ENCODE measurements around the gene ARID3A.
A peak's percentile ranks its signal among the peaks of the same experiment; 100 is the strongest.

ARID3A gene

GRCh38 chr19:964761-965694 lies 39.2 kb downstream of the ARID3A start:
- DNase-seq: no peak

DNA sequence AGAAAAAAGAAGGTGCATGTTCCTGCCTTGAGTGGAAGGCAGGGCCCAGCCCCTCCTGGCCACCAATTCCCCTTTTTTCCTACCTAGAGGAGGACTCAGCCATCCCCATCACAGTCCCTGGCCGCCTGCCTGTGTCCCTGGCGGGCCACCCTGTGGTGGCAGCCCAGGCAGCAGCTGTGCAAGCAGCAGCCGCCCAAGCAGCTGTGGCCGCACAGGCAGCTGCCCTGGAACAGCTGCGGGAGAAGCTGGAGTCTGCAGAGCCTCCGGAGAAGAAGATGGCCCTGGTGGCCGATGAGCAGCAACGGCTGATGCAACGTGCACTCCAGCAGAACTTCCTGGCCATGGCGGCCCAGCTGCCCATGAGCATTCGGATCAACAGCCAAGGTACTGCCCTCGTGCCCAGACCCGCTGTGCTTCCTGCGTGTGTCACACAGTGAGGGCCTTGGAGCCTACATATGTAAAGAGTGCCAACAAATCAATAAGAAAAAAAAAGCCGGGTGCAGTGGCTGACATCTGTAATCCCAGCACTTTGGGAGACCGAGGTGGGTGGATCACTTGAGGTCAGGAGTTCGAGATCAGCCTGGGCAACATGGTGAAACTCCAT lies 40.8 kb downstream of the ARID3A start:
- DNase-seq: no peak

DNA sequence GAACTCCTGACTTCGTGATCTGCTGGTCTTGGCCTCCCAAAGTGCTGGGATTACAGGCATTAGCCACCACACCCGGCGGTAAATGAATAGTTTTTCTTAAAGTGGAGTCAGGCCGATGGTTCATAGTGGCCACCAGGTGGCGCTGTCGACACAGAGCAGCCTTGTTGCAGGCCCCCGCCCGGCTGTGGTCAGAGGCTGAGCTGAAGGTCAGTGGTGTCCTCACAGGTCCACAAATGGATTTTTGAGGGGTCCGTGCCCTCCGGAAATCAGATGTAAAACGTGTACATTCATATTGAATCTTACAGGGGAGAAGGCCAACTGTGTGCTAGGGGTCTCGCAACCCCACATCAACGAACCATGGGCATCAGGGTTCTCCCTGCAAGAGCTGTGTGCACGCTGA lies 44.9 kb downstream of the ARID3A start:
- DNase-seq: no peak

- no peak for DNase-seq
These were observed 46.0 kb downstream of the ARID3A start for GRCh38 chr19:971795-972194.

- no peak for DNase-seq
These were observed 46.4 kb downstream of the ARID3A start for GRCh38 chr19:972281-972680.

GRCh38 chr19:973726-974563 lies 48.1 kb downstream of the ARID3A start:
- no peak for DNase-seq

DNA sequence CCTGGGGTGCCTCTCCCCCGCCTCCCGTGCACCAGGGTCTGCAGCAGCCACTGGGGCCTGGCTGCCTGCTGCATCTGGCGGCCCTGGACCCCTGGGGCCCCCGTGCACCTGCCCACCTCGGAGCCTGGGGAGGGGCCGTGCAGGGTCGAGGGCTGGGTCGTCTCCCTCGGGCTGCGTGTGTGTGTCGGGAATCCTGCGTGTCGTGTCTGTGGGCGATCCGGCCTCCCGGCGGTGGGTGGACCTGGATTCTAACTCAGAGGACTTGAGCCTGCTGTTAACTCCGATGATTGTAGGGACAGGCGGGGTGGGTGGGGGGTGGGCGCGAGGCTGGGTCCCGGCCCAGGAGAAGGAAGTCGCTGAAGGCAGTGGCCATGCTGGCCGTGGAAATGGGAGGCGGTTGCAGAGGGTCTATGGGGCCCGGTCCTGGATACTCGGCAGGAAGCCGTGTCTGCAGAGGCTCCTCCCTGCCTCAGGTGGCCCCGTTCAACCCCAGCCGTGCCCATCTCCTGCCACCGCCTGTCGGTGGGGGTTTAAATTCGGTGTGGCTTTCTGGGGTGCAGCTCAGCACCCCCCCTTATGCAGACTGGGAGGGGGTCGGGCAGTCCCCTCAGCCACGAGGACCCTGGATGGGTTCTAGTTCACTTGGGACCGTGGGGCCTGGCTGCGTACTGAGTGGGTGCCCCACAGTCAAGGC lies 48.9 kb downstream of the ARID3A start:
- no peak for DNase-seq

GRCh38 chr19:976476-976875 lies 50.6 kb downstream of the ARID3A start:
- no peak for DNase-seq

DNA sequence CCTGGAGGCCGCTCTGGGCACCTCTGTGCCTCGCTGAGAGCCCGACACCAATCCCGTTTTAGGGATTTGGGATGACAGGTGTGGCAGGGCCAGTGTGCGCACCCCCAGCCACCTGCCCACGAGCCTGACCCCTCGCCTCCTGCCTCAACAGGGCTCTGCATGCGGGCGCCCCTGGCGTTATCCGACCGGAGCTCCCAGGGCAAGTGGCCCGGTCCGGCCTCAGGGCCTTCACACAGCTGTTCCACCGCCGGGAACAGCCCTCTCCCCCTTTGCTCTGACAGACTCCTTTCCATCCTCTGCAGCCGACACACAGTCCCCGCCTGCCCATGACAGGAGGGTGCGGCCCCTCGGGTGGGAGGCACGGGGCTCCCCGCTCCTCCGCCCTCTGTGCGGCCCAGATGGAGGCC lies 51.2 kb downstream of the ARID3A start:
- no peak for DNase-seq

- DNase-seq: no peak
These were observed 53.5 kb downstream of the ARID3A start for GRCh38 chr19:979318-979741.

- DNase-seq: peak; percentile 70
These were observed 54.5 kb downstream of the ARID3A start for GRCh38 chr19:980133-980998.

- peak; percentile 89 for DNase-seq
These were observed 56.8 kb downstream of the ARID3A start for GRCh38 chr19:982567-983170.

- DNase-seq: peak; percentile 97
These were observed 58.5 kb downstream of the ARID3A start, which contains the start of gene WDR18 for GRCh38 chr19:984165-984967. TSS of gene WDR18 (plus strand) at chr19:984345. CDS start at chr19:984354, 9 bp downstream.

GRCh38 chr19:986083-986482 lies 60.2 kb downstream of the ARID3A start:
- DNase-seq: no peak

DNA sequence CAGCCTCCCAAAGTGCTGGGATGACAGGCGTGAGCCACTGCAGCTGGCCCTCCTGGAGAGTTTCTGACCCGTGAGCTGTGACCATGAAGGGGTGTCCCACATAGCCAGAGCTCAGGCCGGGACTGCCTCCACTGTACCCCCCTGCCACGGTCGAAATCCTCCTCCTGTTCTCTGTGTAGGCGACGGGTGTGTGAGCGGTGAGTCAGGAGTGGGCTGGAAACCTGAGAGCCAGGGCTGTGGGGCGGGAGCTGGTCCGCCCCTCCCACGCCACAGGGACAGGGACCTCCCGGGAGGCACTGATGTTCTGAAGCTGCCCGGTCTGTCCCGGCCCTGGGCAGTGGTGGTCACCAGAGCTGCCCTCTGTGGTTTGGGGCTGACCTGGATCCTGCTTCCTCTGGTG lies 62.2 kb downstream of the ARID3A start:
- no peak for DNase-seq

GRCh38 chr19:988510-988909 lies 62.7 kb downstream of the ARID3A start:
- DNase-seq: no peak

DNA sequence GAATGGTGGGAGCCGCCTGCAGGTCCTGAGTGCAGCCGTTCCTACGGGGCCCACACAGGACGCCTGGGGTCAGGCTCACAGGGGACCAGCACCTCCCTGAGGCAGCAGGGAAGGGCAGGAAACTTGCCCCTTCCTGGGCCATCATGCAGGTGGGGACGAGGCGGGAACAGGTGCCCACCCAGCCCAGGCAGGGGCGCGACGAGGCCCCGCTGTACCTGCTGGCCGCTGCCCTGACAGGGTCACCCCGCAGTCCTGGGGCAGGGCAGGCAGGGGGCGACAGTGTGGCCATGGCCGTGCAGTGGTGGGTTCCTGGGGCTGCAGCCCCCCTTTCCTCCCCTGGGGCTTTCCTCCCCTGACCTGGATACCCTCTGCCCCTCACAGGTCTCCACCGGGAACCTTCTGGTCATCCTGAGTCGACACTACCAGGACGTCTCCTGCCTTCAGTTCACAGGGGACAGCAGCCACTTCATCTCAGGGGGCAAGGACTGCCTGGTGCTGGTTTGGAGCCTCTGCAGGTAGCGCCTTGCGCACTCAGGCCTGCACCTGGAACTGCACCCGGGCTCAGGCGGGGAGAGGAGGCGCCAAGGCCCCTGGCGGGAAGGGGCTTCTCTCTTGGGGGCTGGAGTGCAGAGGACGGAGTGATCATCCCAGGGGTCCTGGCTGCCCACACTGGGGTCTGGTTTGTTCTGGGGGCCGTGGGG lies 63.7 kb downstream of the ARID3A start:
- no peak for DNase-seq

- DNase-seq: no peak
These were observed 64.3 kb downstream of the ARID3A start for GRCh38 chr19:990119-990571.

- DNase-seq: no peak
These were observed 64.9 kb downstream of the ARID3A start for GRCh38 chr19:990746-991145.

Data from eye (tissue), 1 donor.